H1 (cell line): ENCODE measurements around the gene COA3.

Source experiments
- CTCF ChIP-seq, 3 experiments: IDR thresholded peaks; 1 replicate in 2 of 3; 2 replicates in 1 of 3; pipeline versions ENCODE4 v1.5.1 to v1.6.1; 2011; ENCODE audit warnings: low read length in 3 of 3, mild to moderate bottlenecking in 3 of 3, inconsistent platforms in 2 of 3, low read depth in 1 of 3, moderate library complexity in 1 of 3; ENCODE audit not compliant: insufficient read depth in 1 of 3; ENCODE audit errors: control extremely low read depth in 1 of 3
- TF ChIP-seq, protein P1 (sequence below): IDR thresholded peaks from 2 replicates; pipeline ENCODE4 v1.6.1; 2012; ENCODE audit warnings: inconsistent platforms

DNA sequence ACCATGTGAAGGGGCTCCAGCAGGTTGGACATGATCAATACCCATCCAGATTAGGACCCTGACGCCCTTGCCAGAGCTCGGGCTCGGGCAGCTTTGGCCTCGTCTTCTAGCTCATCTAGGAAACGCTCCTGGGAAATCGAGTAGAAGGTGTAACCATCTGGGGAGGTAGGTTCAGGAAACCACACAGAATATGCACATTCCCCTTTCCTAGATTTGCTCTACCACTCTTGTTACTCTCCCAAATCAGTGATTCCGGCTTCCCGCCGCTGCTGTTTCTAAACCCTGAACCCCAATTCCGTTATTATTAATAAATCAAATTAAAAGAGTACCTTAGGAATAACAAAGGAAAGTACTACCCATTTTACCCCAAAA lies 507 bp downstream of the COA3 start:
- no peak for TF ChIP-seq CTCF (IDR thresholded peaks at IDR 0.05; ENCODE audit: control extremely low read depth in 1 of 3, insufficient read depth in 1 of 3, low read depth in 1 of 3, low read length in 3 of 3)
- TF ChIP-seq, protein P1, sequence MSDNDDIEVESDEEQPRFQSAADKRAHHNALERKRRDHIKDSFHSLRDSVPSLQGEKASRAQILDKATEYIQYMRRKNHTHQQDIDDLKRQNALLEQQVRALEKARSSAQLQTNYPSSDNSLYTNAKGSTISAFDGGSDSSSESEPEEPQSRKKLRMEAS = no peak
